ENCODE measurements around the gene NME9.

- TF ChIP-seq, protein P1, sequence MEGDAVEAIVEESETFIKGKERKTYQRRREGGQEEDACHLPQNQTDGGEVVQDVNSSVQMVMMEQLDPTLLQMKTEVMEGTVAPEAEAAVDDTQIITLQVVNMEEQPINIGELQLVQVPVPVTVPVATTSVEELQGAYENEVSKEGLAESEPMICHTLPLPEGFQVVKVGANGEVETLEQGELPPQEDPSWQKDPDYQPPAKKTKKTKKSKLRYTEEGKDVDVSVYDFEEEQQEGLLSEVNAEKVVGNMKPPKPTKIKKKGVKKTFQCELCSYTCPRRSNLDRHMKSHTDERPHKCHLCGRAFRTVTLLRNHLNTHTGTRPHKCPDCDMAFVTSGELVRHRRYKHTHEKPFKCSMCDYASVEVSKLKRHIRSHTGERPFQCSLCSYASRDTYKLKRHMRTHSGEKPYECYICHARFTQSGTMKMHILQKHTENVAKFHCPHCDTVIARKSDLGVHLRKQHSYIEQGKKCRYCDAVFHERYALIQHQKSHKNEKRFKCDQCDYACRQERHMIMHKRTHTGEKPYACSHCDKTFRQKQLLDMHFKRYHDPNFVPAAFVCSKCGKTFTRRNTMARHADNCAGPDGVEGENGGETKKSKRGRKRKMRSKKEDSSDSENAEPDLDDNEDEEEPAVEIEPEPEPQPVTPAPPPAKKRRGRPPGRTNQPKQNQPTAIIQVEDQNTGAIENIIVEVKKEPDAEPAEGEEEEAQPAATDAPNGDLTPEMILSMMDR (IDR thresholded peaks at IDR 0.05): no peak
- TF ChIP-seq POLR2A (IDR thresholded peaks at IDR 0.05): no peak
These were observed 27.2 kb upstream of the NME9 start for GRCh38 chr3:138356730-138357405.
